Lower leg skin (tissue), 4 donors: Measurements from ENCODE around the gene NUDT2. TPM values are rescaled to one million over a fixed set of nuclear protein-coding genes. Genes with fewer than 3 reads are reported as not detected.
"Not testable (repeated sequence)": the region's sequence is repeated elsewhere in the genome, so short reads cannot be mapped to it uniquely, and the experiment has no call there.

Source experiments
- DNase-seq, 2 donors: peaks; one replicate each; pipeline ENCODE4 v3.0.0-alpha.2; 2019; ENCODE audit warnings: low spot score in 2 of 2
- H3K4me3 ChIP-seq: fragments of 200-600 bp; sonication (generic); 2 replicates; pipeline ENCODE4 v1.5.1; 2017; ENCODE audit warnings: mild to moderate bottlenecking, low read depth; ENCODE audit not compliant: poor library complexity, severe bottlenecking
- CTCF ChIP-seq, 3 donors: fragments of 450-650 bp; IDR thresholded peaks; one replicate each; pipeline ENCODE4 v1.5.1; 2016; ENCODE audit warnings: antibody characterized with exemption in 3 of 3, mild to moderate bottlenecking in 3 of 3, moderate library complexity in 2 of 3
- POLR2A ChIP-seq, 2 donors: fragments of 450-650 bp; IDR thresholded peaks; one replicate each; pipeline ENCODE4 v1.6.1; 2016 to 2017; ENCODE audit warnings: antibody characterized with exemption in 2 of 2, mild to moderate bottlenecking in 1 of 2, moderate library complexity in 1 of 2
- WGBS, 2 donors: methylation state at CpG; one replicate each; pipeline ENCODE4 v1.1.5; 2018; 5-methylcytosine and 5-hydroxymethylcytosine counted together
- intact Hi-C: fragments of 100-400 bp; cut with DNase I; formaldehyde crosslinking; loops from one replicate; pipeline ENCODE4 v1.15.0; 2023; ENCODE audit warnings: low total_unique reads
- total RNA-seq, 4 donors: library from RNA; depleted of rRNA; stranded (reverse); fragments of >200 nt; gene quantifications; one replicate each; pipeline ENCODE4 v1.1.0, GENCODE V29; 2016

Gene NUDT2
- total RNA-seq, 4 donors from 2014 or later, result 15.1 to 27.1 (median 20.2) TPM

GRCh38 chr9:34333836-34334235 is 4.5 kb downstream of the NUDT2 start:
- no peak overlapping the region for H3K4me3 ChIP-seq
- DNase-seq, result no peak
- TF ChIP-seq POLR2A (IDR thresholded peaks at IDR 0.05) (no peak), CTCF (IDR thresholded peaks at IDR 0.05) (no peak)
- intact Hi-C loops, result loop anchor here (2.0 kb wide), 1 partner anchor 45 kb away; no protein-coding TSS in a partner anchor
- WGBS, 2 donors, result 54 to 76% methylated on average over 3 of the region's 3 CpGs

GRCh38 chr9:34334337-34334824 is 5.0 kb downstream of the NUDT2 start:
- intact Hi-C loops, result no loop called here
- no peak for DNase-seq
- H3K4me3 ChIP-seq, result no peak overlapping the region
- 42% methylated on average over 1 of the region's 1 CpG for WGBS, 2 donors
- TF ChIP-seq POLR2A (IDR thresholded peaks at IDR 0.05), result no peak
- TF ChIP-seq CTCF (IDR thresholded peaks at IDR 0.05), result no peak

GRCh38 chr9:34334916-34335315 is 5.5 kb downstream of the NUDT2 start:
- DNase-seq, result no peak
- WGBS, 2 donors, result 82 to 90% methylated on average over 2 of the region's 2 CpGs
- intact Hi-C loops, result no loop called here
- no peak overlapping the region for H3K4me3 ChIP-seq
- TF ChIP-seq POLR2A (IDR thresholded peaks at IDR 0.05) (no peak), CTCF (IDR thresholded peaks at IDR 0.05) (no peak)

GRCh38 chr9:34335376-34335775 is 6.0 kb downstream of the NUDT2 start:
- TF ChIP-seq POLR2A (IDR thresholded peaks at IDR 0.05), result no peak
- no peak for TF ChIP-seq CTCF (IDR thresholded peaks at IDR 0.05)
- no peak overlapping the region for H3K4me3 ChIP-seq
- WGBS, 2 donors, result 72% methylated on average over 4 of the region's 4 CpGs
- intact Hi-C loops, result no loop called here
- DNase-seq, result no peak

GRCh38 chr9:34337403-34337802 is 8.0 kb downstream of the NUDT2 start:
- intact Hi-C loops, result no loop called here
- WGBS, 2 donors, result 93 to 94% methylated on average over 2 of the region's 2 CpGs
- no peak overlapping the region for H3K4me3 ChIP-seq
- TF ChIP-seq POLR2A (IDR thresholded peaks at IDR 0.05) (no peak), CTCF (IDR thresholded peaks at IDR 0.05) (no peak)
- DNase-seq, result no peak

- H3K4me3 ChIP-seq, DNase-seq, intact Hi-C loops: not testable (repeated sequence)
Observed at GRCh38 chr9:34338079-34338478, 8.7 kb downstream of the NUDT2 start.
